ENCODE data around the gene ALKBH3. TPM values are rescaled to one million over a fixed set of nuclear protein-coding genes. Genes with fewer than 3 reads are reported as not detected.
A peak's percentile ranks its signal among the peaks of the same experiment; 100 is the strongest.

The ALKBH3 gene
- 18.8 and 22.2 TPM in 2 replicates for total RNA-seq (2021)
- long read RNA-seq, transcript ALKBH3-201 (10 exons, 1,474 nt), result major isoform, 37 of 83 reads
- long read RNA-seq, partial matches to known transcripts, result 6 of 83 reads
- long read RNA-seq, other reads (novel, unspliced or antisense), result 39 of 83 reads

DNA sequence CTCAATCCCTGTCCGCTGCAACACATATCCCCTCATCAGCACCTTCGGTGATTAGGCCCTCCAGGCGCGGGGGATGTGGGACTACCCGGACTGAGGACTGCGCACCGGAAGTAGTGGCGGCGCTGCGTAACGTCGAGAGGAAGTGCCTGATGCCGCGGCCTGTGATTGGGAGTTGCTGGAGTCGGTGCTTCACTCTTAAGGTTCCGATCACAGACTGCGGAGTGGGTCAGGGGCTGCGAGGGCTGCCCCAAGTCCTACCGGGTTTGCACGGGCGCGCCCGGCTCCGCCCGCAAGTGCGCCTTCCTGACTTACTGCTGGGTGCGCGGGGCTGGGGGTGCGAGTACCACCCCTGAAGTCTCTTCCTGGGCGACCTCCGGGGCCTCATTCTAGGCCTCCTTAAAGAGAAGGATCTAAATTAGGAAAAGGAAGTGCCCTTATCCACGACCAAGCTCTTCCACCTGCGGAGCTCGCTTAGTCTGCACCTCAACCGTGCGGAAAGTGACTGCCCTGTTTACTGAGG, at the start of gene ALKBH3:
Gene ALKBH3, plus strand, starts transcription at position 192 of the 520 bp plus-strand sequence. CDS start 1,822 bp downstream, outside the sequence.
- Histone ChIP-seq H3T11ph (ENCODE audit: low read length) (no peak within 1 kb of the TSS), H2AK5ac (ENCODE audit: insufficient read length, low read length) (no peak within 1 kb of the TSS), H3K9ac (ENCODE audit: extremely low read depth, insufficient read length, low read length) (peak within 1 kb of the TSS; percentile 59), H3K18ac (ENCODE audit: insufficient read length, low read depth, low read length) (no peak within 1 kb of the TSS), H4K5ac (ENCODE audit: insufficient read length, low read depth, low read length) (peak within 1 kb of the TSS; percentile 81), H4K91ac (ENCODE audit: insufficient read length, low read depth, low read length) (no peak within 1 kb of the TSS), H3K56ac (ENCODE audit: insufficient read length, low read depth, low read length) (no peak within 1 kb of the TSS), H3K79me1 (ENCODE audit: insufficient read depth, low read depth, low read length, poor library complexity, severe bottlenecking) (no peaks in the 10 kb centered on the region), H3K27ac (ENCODE audit: insufficient read length, low read depth, low read length) (no peak within 1 kb of the TSS), H2BK120ac (ENCODE audit: low read depth, low read length, poor library complexity, severe bottlenecking) (no peak within 1 kb of the TSS), H4K8ac (replicated peaks; ENCODE audit: insufficient read length, low read depth, low read length) (peak within 1 kb of the TSS; percentile 52), H4K20me1 (ENCODE audit: control insufficient read depth, insufficient read depth, insufficient read length) (no peaks in the 10 kb centered on the region), H3K4ac (ENCODE audit: low read depth, low read length) (no peak within 1 kb of the TSS), H3K4me2 (ENCODE audit: insufficient read depth, insufficient read length, low read length) (peak within 1 kb of the TSS; percentile 72), H2BK15ac (ENCODE audit: low read depth, low read length) (0 out of 2 replicates have a peak within 1 kb of the TSS, but pooled peaks have one; percentile 49), H2BK20ac (ENCODE audit: low read depth, low read length, poor library complexity, severe bottlenecking) (no peak within 1 kb of the TSS), H2BK12ac (ENCODE audit: insufficient read length, low read depth, low read length) (no peak within 1 kb of the TSS), H3K4me1 (ENCODE audit: insufficient read depth, low read length) (no peaks in the 10 kb centered on the region), H3K23ac (ENCODE audit: insufficient read length, low read depth, low read length) (no peak within 1 kb of the TSS), H3K79me2 (ENCODE audit: insufficient read depth, low read length) (no peaks in the 10 kb centered on the region), H3K14ac (ENCODE audit: insufficient read depth, low read length) (no peak within 1 kb of the TSS), H3K27me3 (ENCODE audit: insufficient read depth, low read length) (peaks cover 4% of the 10 kb centered on the region; the same call in 1 of the 2 replicates), H3K9me3 (ENCODE audit: control insufficient read depth, low read depth, low read length) (no peaks in the 10 kb centered on the region), H3K23me2 (ENCODE audit: insufficient read length, low read depth, low read length, poor library complexity, severe bottlenecking) (peaks cover 10% of the 10 kb centered on the region), H2BK5ac (ENCODE audit: insufficient read length, low read length) (no peak within 1 kb of the TSS), H2AFZ (ENCODE audit: low read length) (peak within 1 kb of the TSS; percentile 89)
- no peak for TF ChIP-seq CTCF (conservative IDR thresholded peaks at IDR 0.05)
- peaks cover 0 to 33% (median 22%) of the 10 kb centered on the region in 3 experiments; a peak in 5 of 7 replicates for H3K36me3 Mint-ChIP-seq (ENCODE audit: insufficient read depth in 1 of 3, low read depth in 3 of 3)
- H3K4me1 Mint-ChIP-seq, result peaks cover 13% of the 10 kb centered on the region in 2 experiments
- peak within 1 kb of the TSS; percentile 85 to 89 for H3K4me3 Mint-ChIP-seq
- peaks cover 0 to 3% of the 10 kb centered on the region in 2 experiments; a peak in 2 of 5 replicates for H3K9me3 Mint-ChIP-seq
- peaks cover 54% of the 10 kb centered on the region for H3K27me3 Mint-ChIP-seq (ENCODE audit: low read depth)
- WGBS (ENCODE audit: extremely low coverage, insufficient read length, low lambda C conversion rate), result no CpG with 5 or more reads among the region's 36 CpGs
- DNase-seq, result peak; percentile 94
- peak within 1 kb of the TSS; percentile 22 to 60 (median 37); a peak in 3 of 7 replicates for H3K27ac Mint-ChIP-seq

Measured in H9 (cell line).